ENCODE measurements around the gene PPP1R3E. TPM values are rescaled to one million over a fixed set of nuclear protein-coding genes. Genes with fewer than 3 reads are reported as not detected.

Gene PPP1R3E
- total and polyA plus RNA-seq, 2 of the 13 experiments (the other 11 are each of a cell fraction or from before 2014, with no cell fraction given), result 16.5 to 26.5 TPM

GRCh38 chr14:23286020-23286901 is 16.4 kb downstream of the PPP1R3E start, which contains the start of gene HOMEZ (continued):
- peak; percentile 58 for TF ChIP-seq CTCF (CRISPR knock-in tag; IDR thresholded peaks at IDR 0.05)
- peak; percentile 96 for TF ChIP-seq RBFOX2 (IDR thresholded peaks at IDR 0.05; ENCODE audit: low read depth, low read length)
- TF ChIP-seq, protein P1, sequence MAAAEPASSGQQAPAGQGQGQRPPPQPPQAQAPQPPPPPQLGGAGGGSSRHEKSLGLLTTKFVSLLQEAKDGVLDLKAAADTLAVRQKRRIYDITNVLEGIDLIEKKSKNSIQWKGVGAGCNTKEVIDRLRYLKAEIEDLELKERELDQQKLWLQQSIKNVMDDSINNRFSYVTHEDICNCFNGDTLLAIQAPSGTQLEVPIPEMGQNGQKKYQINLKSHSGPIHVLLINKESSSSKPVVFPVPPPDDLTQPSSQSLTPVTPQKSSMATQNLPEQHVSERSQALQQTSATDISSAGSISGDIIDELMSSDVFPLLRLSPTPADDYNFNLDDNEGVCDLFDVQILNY (CRISPR knock-in tag; conservative IDR thresholded peaks at IDR 0.05), result peak; percentile 34; the same call in 1 of the 2 replicates
- peak; percentile 61 for TF ChIP-seq TEAD3 (CRISPR knock-in tag; optimal IDR thresholded peaks at IDR 0.05; ENCODE audit: borderline replicate concordance)
- TF ChIP-seq, protein P2, sequence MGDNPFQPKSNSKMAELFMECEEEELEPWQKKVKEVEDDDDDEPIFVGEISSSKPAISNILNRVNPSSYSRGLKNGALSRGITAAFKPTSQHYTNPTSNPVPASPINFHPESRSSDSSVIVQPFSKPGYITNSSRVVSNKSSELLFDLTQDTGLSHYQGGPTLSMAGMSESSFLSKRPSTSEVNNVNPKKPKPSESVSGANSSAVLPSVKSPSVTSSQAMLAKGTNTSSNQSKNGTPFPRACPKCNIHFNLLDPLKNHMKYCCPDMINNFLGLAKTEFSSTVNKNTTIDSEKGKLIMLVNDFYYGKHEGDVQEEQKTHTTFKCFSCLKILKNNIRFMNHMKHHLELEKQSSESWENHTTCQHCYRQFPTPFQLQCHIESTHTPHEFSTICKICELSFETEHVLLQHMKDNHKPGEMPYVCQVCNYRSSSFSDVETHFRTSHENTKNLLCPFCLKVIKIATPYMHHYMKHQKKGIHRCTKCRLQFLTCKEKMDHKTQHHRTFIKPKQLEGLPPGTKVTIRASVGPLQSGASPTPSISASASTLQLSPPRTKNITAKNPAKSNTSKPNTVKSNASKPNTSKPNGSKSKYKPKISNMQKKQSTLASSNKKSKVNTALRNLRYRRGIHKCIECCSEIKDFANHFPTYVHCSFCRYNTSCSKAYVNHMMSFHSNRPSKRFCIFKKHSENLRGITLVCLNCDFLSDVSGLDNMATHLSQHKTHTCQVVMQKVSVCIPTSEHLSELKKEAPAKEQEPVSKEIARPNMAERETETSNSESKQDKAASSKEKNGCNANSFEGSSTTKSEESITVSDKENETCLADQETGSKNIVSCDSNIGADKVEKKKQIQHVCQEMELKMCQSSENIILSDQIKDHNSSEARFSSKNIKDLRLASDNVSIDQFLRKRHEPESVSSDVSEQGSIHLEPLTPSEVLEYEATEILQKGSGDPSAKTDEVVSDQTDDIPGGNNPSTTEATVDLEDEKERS (CRISPR knock-in tag; IDR thresholded peaks at IDR 0.05), result peak; percentile 78; the same call in 1 of the 2 replicates
- peak; percentile 87 for TF ChIP-seq SALL2 (CRISPR knock-in tag; IDR thresholded peaks at IDR 0.05)
- peak; percentile 77 for TF ChIP-seq SNAI1 (CRISPR knock-in tag; IDR thresholded peaks at IDR 0.05; ENCODE audit: borderline replicate concordance)
- TF ChIP-seq, protein P3, sequence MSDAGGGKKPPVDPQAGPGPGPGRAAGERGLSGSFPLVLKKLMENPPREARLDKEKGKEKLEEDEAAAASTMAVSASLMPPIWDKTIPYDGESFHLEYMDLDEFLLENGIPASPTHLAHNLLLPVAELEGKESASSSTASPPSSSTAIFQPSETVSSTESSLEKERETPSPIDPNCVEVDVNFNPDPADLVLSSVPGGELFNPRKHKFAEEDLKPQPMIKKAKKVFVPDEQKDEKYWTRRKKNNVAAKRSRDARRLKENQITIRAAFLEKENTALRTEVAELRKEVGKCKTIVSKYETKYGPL (CRISPR knock-in tag; IDR thresholded peaks at IDR 0.05), result peak; percentile 23; the same call in 1 of the 2 replicates
- TF ChIP-seq, protein P4, sequence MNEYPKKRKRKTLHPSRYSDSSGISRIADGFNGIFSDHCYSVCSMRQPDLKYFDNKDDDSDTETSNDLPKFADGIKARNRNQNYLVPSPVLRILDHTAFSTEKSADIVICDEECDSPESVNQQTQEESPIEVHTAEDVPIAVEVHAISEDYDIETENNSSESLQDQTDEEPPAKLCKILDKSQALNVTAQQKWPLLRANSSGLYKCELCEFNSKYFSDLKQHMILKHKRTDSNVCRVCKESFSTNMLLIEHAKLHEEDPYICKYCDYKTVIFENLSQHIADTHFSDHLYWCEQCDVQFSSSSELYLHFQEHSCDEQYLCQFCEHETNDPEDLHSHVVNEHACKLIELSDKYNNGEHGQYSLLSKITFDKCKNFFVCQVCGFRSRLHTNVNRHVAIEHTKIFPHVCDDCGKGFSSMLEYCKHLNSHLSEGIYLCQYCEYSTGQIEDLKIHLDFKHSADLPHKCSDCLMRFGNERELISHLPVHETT (CRISPR knock-in tag; conservative IDR thresholded peaks at IDR 0.05), result peak; percentile 92; the same call in 1 of the 2 replicates
- no peak for TF ChIP-seq ZNF446 (CRISPR knock-in tag; IDR thresholded peaks at IDR 0.05)
- peak; percentile 98 for TF ChIP-seq ZNF619 (CRISPR knock-in tag; IDR thresholded peaks at IDR 0.05)
- no peak; the same call in 1 of the 2 replicates for TF ChIP-seq ZNF7 (CRISPR knock-in tag; IDR thresholded peaks at IDR 0.05)
- TF ChIP-seq, protein P5, sequence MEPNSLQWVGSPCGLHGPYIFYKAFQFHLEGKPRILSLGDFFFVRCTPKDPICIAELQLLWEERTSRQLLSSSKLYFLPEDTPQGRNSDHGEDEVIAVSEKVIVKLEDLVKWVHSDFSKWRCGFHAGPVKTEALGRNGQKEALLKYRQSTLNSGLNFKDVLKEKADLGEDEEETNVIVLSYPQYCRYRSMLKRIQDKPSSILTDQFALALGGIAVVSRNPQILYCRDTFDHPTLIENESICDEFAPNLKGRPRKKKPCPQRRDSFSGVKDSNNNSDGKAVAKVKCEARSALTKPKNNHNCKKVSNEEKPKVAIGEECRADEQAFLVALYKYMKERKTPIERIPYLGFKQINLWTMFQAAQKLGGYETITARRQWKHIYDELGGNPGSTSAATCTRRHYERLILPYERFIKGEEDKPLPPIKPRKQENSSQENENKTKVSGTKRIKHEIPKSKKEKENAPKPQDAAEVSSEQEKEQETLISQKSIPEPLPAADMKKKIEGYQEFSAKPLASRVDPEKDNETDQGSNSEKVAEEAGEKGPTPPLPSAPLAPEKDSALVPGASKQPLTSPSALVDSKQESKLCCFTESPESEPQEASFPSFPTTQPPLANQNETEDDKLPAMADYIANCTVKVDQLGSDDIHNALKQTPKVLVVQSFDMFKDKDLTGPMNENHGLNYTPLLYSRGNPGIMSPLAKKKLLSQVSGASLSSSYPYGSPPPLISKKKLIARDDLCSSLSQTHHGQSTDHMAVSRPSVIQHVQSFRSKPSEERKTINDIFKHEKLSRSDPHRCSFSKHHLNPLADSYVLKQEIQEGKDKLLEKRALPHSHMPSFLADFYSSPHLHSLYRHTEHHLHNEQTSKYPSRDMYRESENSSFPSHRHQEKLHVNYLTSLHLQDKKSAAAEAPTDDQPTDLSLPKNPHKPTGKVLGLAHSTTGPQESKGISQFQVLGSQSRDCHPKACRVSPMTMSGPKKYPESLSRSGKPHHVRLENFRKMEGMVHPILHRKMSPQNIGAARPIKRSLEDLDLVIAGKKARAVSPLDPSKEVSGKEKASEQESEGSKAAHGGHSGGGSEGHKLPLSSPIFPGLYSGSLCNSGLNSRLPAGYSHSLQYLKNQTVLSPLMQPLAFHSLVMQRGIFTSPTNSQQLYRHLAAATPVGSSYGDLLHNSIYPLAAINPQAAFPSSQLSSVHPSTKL (CRISPR knock-in tag; IDR thresholded peaks at IDR 0.05), result peak; percentile 63
- TF ChIP-seq ZNF10 (CRISPR knock-in tag; IDR thresholded peaks at IDR 0.05; ENCODE audit: borderline replicate concordance, low read depth), result no peak
- no peak for TF ChIP-seq ZBTB1 (CRISPR knock-in tag; IDR thresholded peaks at IDR 0.05; ENCODE audit: borderline replicate concordance)
- TF ChIP-seq ZNF879 (CRISPR knock-in tag; IDR thresholded peaks at IDR 0.05), result peak; percentile 80; the same call in 1 of the 2 replicates
